ENCODE results near the gene DUSP14. TPM values are rescaled to one million over a fixed set of nuclear protein-coding genes. Genes with fewer than 3 reads are reported as not detected.

DUSP14 gene
- total and polyA plus RNA-seq, 2 of the 13 experiments (the other 11 are each of a cell fraction or from before 2014, with no cell fraction given): 33.5 to 39.8 TPM

DNA sequence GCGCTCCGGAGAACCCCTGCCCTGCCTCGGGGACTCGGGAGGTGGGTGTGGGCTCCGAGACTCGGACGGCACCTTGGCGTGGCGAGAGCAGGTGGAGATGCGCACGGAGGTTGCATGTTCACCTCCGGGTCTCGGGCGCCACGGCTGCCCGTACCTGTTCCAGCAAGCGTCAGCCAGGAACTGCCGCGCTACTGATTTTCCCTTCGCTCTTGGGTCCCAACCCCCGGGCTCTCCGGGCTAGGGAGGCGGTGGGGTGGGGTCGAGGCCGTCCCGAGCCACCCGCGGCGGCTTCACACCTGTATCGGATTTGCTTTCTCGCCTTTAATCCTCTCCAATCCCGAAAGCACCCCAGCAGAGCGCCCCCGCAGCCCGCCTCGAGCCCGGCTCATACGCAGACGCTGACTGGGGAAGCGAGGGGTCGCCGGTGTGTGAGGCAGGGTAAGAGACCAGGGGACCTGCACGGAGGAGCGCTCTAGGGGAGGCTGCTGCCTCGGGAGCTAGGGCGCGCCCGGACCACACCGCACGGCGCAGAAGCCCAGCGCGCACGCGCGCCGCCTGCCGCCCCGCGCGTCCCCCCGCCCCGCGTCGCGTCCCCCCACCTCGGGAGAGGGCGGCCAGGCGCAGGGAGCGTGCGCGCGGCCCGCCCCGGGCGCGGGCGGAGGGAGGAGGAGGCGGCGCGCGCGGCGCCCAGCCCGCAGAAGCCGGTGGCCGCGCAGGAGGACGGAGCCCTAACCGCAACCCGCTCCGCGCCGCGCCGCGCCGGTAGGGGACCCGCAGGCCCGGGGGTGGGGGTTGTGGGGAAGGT lies at the start of gene DUSP14 (continued):
- TF ChIP-seq, protein P1, sequence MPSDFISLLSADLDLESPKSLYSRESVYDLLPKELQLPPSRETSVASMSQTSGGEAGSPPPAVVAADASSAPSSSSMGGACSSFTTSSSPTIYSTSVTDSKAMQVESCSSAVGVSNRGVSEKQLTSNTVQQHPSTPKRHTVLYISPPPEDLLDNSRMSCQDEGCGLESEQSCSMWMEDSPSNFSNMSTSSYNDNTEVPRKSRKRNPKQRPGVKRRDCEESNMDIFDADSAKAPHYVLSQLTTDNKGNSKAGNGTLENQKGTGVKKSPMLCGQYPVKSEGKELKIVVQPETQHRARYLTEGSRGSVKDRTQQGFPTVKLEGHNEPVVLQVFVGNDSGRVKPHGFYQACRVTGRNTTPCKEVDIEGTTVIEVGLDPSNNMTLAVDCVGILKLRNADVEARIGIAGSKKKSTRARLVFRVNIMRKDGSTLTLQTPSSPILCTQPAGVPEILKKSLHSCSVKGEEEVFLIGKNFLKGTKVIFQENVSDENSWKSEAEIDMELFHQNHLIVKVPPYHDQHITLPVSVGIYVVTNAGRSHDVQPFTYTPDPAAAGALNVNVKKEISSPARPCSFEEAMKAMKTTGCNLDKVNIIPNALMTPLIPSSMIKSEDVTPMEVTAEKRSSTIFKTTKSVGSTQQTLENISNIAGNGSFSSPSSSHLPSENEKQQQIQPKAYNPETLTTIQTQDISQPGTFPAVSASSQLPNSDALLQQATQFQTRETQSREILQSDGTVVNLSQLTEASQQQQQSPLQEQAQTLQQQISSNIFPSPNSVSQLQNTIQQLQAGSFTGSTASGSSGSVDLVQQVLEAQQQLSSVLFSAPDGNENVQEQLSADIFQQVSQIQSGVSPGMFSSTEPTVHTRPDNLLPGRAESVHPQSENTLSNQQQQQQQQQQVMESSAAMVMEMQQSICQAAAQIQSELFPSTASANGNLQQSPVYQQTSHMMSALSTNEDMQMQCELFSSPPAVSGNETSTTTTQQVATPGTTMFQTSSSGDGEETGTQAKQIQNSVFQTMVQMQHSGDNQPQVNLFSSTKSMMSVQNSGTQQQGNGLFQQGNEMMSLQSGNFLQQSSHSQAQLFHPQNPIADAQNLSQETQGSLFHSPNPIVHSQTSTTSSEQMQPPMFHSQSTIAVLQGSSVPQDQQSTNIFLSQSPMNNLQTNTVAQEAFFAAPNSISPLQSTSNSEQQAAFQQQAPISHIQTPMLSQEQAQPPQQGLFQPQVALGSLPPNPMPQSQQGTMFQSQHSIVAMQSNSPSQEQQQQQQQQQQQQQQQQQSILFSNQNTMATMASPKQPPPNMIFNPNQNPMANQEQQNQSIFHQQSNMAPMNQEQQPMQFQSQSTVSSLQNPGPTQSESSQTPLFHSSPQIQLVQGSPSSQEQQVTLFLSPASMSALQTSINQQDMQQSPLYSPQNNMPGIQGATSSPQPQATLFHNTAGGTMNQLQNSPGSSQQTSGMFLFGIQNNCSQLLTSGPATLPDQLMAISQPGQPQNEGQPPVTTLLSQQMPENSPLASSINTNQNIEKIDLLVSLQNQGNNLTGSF (CRISPR knock-in tag; IDR thresholded peaks at IDR 0.05): no peak
- TF ChIP-seq ZNF225 (CRISPR knock-in tag; IDR thresholded peaks at IDR 0.05) (no peak; the same call in 1 of the 2 replicates), SP1 (IDR thresholded peaks at IDR 0.05) (no peak), SP1 (CRISPR knock-in tag; IDR thresholded peaks at IDR 0.05) (no peak), KAT7 (CRISPR knock-in tag; IDR thresholded peaks at IDR 0.05; ENCODE audit: borderline replicate concordance) (no peak), ZNF30 (CRISPR knock-in tag; IDR thresholded peaks at IDR 0.05) (no peak), ZNF317 (CRISPR knock-in tag; IDR thresholded peaks at IDR 0.05) (no peak), SOX13 (IDR thresholded peaks at IDR 0.05) (no peak), SOX13 (CRISPR knock-in tag; conservative IDR thresholded peaks at IDR 0.05 in 1 of 2, IDR thresholded peaks at IDR 0.05 in 1 of 2) (no peak), REL (CRISPR knock-in tag; conservative IDR thresholded peaks at IDR 0.05) (no peak), ZFAT (CRISPR knock-in tag; conservative IDR thresholded peaks at IDR 0.05) (no peak), ZNF563 (CRISPR knock-in tag; IDR thresholded peaks at IDR 0.05) (no peak; the same call in 1 of the 2 replicates), KDM1A (CRISPR knock-in tag; IDR thresholded peaks at IDR 0.05) (no peak), HOXA9 (CRISPR knock-in tag; IDR thresholded peaks at IDR 0.05; ENCODE audit: borderline replicate concordance) (no peak), PHF5A (CRISPR knock-in tag; IDR thresholded peaks at IDR 0.05; ENCODE audit: low read depth, unreplicated experiment) (no peak), FOXK1 (CRISPR knock-in tag; IDR thresholded peaks at IDR 0.05; ENCODE audit: borderline replicate concordance, low read depth) (no peak)
- TF ChIP-seq, protein P2, sequence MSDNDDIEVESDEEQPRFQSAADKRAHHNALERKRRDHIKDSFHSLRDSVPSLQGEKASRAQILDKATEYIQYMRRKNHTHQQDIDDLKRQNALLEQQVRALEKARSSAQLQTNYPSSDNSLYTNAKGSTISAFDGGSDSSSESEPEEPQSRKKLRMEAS (IDR thresholded peaks at IDR 0.05): no peak; the same call in 1 of the 2 replicates
- TF ChIP-seq, protein P3, sequence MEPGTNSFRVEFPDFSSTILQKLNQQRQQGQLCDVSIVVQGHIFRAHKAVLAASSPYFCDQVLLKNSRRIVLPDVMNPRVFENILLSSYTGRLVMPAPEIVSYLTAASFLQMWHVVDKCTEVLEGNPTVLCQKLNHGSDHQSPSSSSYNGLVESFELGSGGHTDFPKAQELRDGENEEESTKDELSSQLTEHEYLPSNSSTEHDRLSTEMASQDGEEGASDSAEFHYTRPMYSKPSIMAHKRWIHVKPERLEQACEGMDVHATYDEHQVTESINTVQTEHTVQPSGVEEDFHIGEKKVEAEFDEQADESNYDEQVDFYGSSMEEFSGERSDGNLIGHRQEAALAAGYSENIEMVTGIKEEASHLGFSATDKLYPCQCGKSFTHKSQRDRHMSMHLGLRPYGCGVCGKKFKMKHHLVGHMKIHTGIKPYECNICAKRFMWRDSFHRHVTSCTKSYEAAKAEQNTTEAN (CRISPR knock-in tag; conservative IDR thresholded peaks at IDR 0.05): no peak
- TF ChIP-seq, protein P4, sequence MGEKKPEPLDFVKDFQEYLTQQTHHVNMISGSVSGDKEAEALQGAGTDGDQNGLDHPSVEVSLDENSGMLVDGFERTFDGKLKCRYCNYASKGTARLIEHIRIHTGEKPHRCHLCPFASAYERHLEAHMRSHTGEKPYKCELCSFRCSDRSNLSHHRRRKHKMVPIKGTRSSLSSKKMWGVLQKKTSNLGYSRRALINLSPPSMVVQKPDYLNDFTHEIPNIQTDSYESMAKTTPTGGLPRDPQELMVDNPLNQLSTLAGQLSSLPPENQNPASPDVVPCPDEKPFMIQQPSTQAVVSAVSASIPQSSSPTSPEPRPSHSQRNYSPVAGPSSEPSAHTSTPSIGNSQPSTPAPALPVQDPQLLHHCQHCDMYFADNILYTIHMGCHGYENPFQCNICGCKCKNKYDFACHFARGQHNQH (CRISPR knock-in tag; IDR thresholded peaks at IDR 0.05): peak; percentile 31; the same call in 1 of the 2 replicates
- TF ChIP-seq, protein P5, sequence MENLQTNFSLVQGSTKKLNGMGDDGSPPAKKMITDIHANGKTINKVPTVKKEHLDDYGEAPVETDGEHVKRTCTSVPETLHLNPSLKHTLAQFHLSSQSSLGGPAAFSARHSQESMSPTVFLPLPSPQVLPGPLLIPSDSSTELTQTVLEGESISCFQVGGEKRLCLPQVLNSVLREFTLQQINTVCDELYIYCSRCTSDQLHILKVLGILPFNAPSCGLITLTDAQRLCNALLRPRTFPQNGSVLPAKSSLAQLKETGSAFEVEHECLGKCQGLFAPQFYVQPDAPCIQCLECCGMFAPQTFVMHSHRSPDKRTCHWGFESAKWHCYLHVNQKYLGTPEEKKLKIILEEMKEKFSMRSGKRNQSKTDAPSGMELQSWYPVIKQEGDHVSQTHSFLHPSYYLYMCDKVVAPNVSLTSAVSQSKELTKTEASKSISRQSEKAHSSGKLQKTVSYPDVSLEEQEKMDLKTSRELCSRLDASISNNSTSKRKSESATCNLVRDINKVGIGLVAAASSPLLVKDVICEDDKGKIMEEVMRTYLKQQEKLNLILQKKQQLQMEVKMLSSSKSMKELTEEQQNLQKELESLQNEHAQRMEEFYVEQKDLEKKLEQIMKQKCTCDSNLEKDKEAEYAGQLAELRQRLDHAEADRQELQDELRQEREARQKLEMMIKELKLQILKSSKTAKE (CRISPR knock-in tag; IDR thresholded peaks at IDR 0.05; ENCODE audit: borderline replicate concordance): no peak

All from HepG2 (cell line).